ENCODE measurements around the gene DUSP14. TPM values are rescaled to one million over a fixed set of nuclear protein-coding genes. Genes with fewer than 3 reads are reported as not detected.
A peak's percentile ranks its signal among the peaks of the same experiment; 100 is the strongest.
"Not testable (repeated sequence)": the region's sequence is repeated elsewhere in the genome, so short reads cannot be mapped to it uniquely, and the experiment has no call there.

The DUSP14 gene
- 30.2 and 32.4 TPM in 2 replicates for total RNA-seq (2014; rRNA removed; shearing (Covaris generic))
- 31.5 and 32.1 TPM in 2 replicates for polyA plus RNA-seq (2014; cell fraction: nucleus; rRNA removed)

- DNase-seq (ENCODE audit: extremely low read depth, low read depth) = peak; percentile 83
Measured at GRCh38 chr17:37489197-37490001, at the start of gene DUSP14. TSS of gene DUSP14 (plus strand) at chr17:37489891. CDS start at chr17:37512273, 22,382 bp downstream.

- DNase-seq (ENCODE audit: extremely low read depth, low read depth) = no peak
Measured at GRCh38 chr17:37440424-37440823, 49.3 kb upstream of the DUSP14 start.

- not testable (repeated sequence) for DNase-seq (ENCODE audit: extremely low read depth, low read depth)
Measured at GRCh38 chr17:37441369-37442014, 48.2 kb upstream of the DUSP14 start.

GRCh38 chr17:37446027-37446426 is 43.7 kb upstream of the DUSP14 start:
- DNase-seq (ENCODE audit: extremely low read depth, low read depth) = peak; percentile 77

- peak; percentile 25 for DNase-seq (ENCODE audit: extremely low read depth, low read depth)
Measured at GRCh38 chr17:37447641-37448040, 42.0 kb upstream of the DUSP14 start.

GRCh38 chr17:37450112-37450511 is 39.6 kb upstream of the DUSP14 start:
- DNase-seq (ENCODE audit: extremely low read depth, low read depth) = no peak

- DNase-seq (ENCODE audit: extremely low read depth, low read depth) = not testable (repeated sequence)
Measured at GRCh38 chr17:37457801-37458200, 31.9 kb upstream of the DUSP14 start.

- no peak for DNase-seq (ENCODE audit: extremely low read depth, low read depth)
Measured at GRCh38 chr17:37458805-37459204, 30.9 kb upstream of the DUSP14 start.

- DNase-seq (ENCODE audit: extremely low read depth, low read depth) = no peak
Measured at GRCh38 chr17:37461668-37462067, 28.0 kb upstream of the DUSP14 start.

GRCh38 chr17:37462492-37462891 is 27.2 kb upstream of the DUSP14 start:
- no peak for DNase-seq (ENCODE audit: extremely low read depth, low read depth)

- no peak for DNase-seq (ENCODE audit: extremely low read depth, low read depth)
Measured at GRCh38 chr17:37463039-37463438, 26.7 kb upstream of the DUSP14 start.

- DNase-seq (ENCODE audit: extremely low read depth, low read depth) = no peak
Measured at GRCh38 chr17:37465069-37465616, 24.5 kb upstream of the DUSP14 start.

GRCh38 chr17:37466471-37466870 is 23.2 kb upstream of the DUSP14 start:
- no peak for DNase-seq (ENCODE audit: extremely low read depth, low read depth)

GRCh38 chr17:37470181-37470580 is 19.5 kb upstream of the DUSP14 start:
- DNase-seq (ENCODE audit: extremely low read depth, low read depth) = no peak

- DNase-seq (ENCODE audit: extremely low read depth, low read depth) = no peak
Measured at GRCh38 chr17:37475731-37476420, 13.8 kb upstream of the DUSP14 start.

GRCh38 chr17:37476431-37477120 is 13.1 kb upstream of the DUSP14 start:
- DNase-seq (ENCODE audit: extremely low read depth, low read depth) = no peak

GRCh38 chr17:37478187-37478586 is 11.5 kb upstream of the DUSP14 start:
- no peak for DNase-seq (ENCODE audit: extremely low read depth, low read depth)

- DNase-seq (ENCODE audit: extremely low read depth, low read depth) = no peak
Measured at GRCh38 chr17:37479025-37479424, 10.7 kb upstream of the DUSP14 start.

GRCh38 chr17:37480427-37480826 is 9.3 kb upstream of the DUSP14 start:
- DNase-seq (ENCODE audit: extremely low read depth, low read depth) = no peak

GRCh38 chr17:37481001-37481665 is 8.6 kb upstream of the DUSP14 start:
- no peak for DNase-seq (ENCODE audit: extremely low read depth, low read depth)
